Testis (tissue), 2 donors: ENCODE results near the gene NOVA1.
"Not testable (repeated sequence)": the region's sequence is repeated elsewhere in the genome, so short reads cannot be mapped to it uniquely, and the experiment has no call there.

Experiments used
- CTCF ChIP-seq, 3 experiments: fragments of 450-650 bp in 2 of 3; fragments of 200-600 bp in 1 of 3; sonication (generic) in 1 of 3; IDR thresholded peaks; one replicate each; pipeline ENCODE4 v1.5.1; 2016 to 2019; ENCODE audit warnings: antibody characterized with exemption in 3 of 3, mild to moderate bottlenecking in 2 of 3, moderate library complexity in 1 of 3
- POLR2A ChIP-seq: fragments of 450-650 bp; IDR thresholded peaks from one replicate; pipeline ENCODE4 v1.6.1; 2017; ENCODE audit warnings: antibody characterized with exemption, mild to moderate bottlenecking, moderate library complexity

DNA sequence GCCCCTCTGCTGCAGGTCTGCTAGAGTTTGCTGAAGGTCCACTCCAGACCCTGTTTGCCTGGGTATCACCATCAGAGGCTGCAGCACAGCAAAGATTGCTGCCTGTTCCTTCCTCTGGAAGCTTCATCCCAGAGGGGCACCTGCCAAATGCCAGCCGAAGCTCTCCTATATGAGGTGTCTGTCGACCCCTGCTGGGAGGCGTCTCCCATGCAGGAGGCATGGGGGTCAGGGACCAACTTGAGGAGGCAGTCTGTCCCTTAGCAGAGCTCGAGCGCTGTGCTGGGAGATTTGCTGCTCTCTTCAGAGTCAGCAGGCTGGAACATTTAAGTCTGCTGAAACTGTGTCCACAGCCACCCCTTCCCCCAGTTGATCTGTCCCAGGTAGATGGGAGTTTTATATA is 47.2 kb upstream of the NOVA1 start:
- TF ChIP-seq POLR2A; CTCF (IDR thresholded peaks at IDR 0.05): not testable (repeated sequence)
